HG02943 (cell line): ENCODE measurements around the gene IMMP2L.

ENCODE experiments used
- ATAC-seq: cut with Tn5 transposase; IDR thresholded peaks from one replicate; pipeline ENCODE4 v1.9.1; 2021; ENCODE audit warnings: mild to moderate bottlenecking, low read depth, moderate library complexity; ENCODE audit not compliant: unreplicated experiment

Gene IMMP2L

GRCh38 chr7:111018960-111019736, 543.1 kb downstream of the IMMP2L start:
- no peak for ATAC-seq

GRCh38 chr7:111018447-111018846, 543.8 kb downstream of the IMMP2L start:
- no peak for ATAC-seq

- ATAC-seq: no peak
These were observed 548.2 kb downstream of the IMMP2L start for GRCh38 chr7:111014079-111014478.

- ATAC-seq: peak; percentile 93
These were observed 549.3 kb downstream of the IMMP2L start for GRCh38 chr7:111012799-111013675.

- no peak for ATAC-seq
These were observed 550.1 kb downstream of the IMMP2L start for GRCh38 chr7:111012149-111012548.

- ATAC-seq: no peak
These were observed 550.8 kb downstream of the IMMP2L start for GRCh38 chr7:111011520-111011919.

GRCh38 chr7:111010798-111011197, 551.5 kb downstream of the IMMP2L start:
- ATAC-seq: no peak

- ATAC-seq: no peak
These were observed 552.7 kb downstream of the IMMP2L start for GRCh38 chr7:111009526-111010040.

- no peak for ATAC-seq
These were observed 555.6 kb downstream of the IMMP2L start for GRCh38 chr7:111006691-111007090.

- ATAC-seq: no peak
These were observed 556.3 kb downstream of the IMMP2L start for GRCh38 chr7:111006040-111006439.

GRCh38 chr7:111005445-111005844, 556.8 kb downstream of the IMMP2L start:
- no peak for ATAC-seq

- ATAC-seq: no peak
These were observed 557.9 kb downstream of the IMMP2L start for GRCh38 chr7:111004310-111004901.

GRCh38 chr7:111003883-111004282, 558.4 kb downstream of the IMMP2L start:
- no peak for ATAC-seq

GRCh38 chr7:110994028-110994967, 568.0 kb downstream of the IMMP2L start:
- ATAC-seq: no peak

- ATAC-seq: no peak
These were observed 573.3 kb downstream of the IMMP2L start for GRCh38 chr7:110988890-110989501.

GRCh38 chr7:110988348-110988747, 573.9 kb downstream of the IMMP2L start:
- no peak for ATAC-seq

- ATAC-seq: no peak
These were observed 575.1 kb downstream of the IMMP2L start for GRCh38 chr7:110987127-110987693.

GRCh38 chr7:110983822-110984456, 578.4 kb downstream of the IMMP2L start:
- no peak for ATAC-seq
